HepG2 (cell line): Measurements from ENCODE around the gene TJP1. TPM values are rescaled to one million over a fixed set of nuclear protein-coding genes. Genes with fewer than 3 reads are reported as not detected.

Source experiments
- ATAC-seq: fragments of 200-7000 bp; cut with Tn5 transposase; 3 replicates; pipeline ENCODE4 v1.9.1; 2020; ENCODE audit warnings: mild to moderate bottlenecking, moderate library complexity
- BruUV-seq: library from RNA; stranded (reverse); fragments of 400-500 nt; replicated peaks from 2 replicates; lab custom pipeline; 2021; lab: Mats Ljungman, UMichigan
- CTCF ChIA-PET: fragments of 300-600 bp; formaldehyde crosslinking; extraction: SDS; loops from one replicate; lab custom pipeline; 2021; ENCODE audit warnings: low total read pairs, inconsistent platforms, low intra/inter-chr PET ratio; lab: Yijun Ruan, JAX
- POLR2A ChIA-PET: fragments of 350-600 bp; sonication (Branson Sonifier 250); formaldehyde crosslinking; loops from one replicate; lab custom pipeline; 2020; ENCODE audit warnings: antibody characterized with exemption, inconsistent platforms; lab: Yijun Ruan, JAX
- DNase-seq: peaks from one replicate; pipeline ENCODE4 v3.0.0-alpha.2; 2015; ENCODE audit warnings: low spot score
- FAIRE-seq: peaks from 3 replicates; lab custom pipeline; 2011; peaks lifted over from hg19 to GRCh38; lab: Jason Lieb, UNC
- H2AFZ ChIP-seq: one replicate; pipeline ENCODE4 v1.6.1; 2011; ENCODE audit warnings: low read length, inconsistent platforms
- H3K27ac ChIP-seq: fragments of 300-600 bp; 3 replicates; pipeline ENCODE4 v1.8.0; 2011; ENCODE audit warnings: mixed run types, mild to moderate bottlenecking, mixed read lengths, low read length, inconsistent platforms; ENCODE audit not compliant: insufficient read depth; ENCODE audit errors: extremely low read length
- H3K27me3 ChIP-seq, 2 experiments: fragments of 200-600 bp in 1 of 2; 2 replicates in 1 of 2; 3 replicates in 1 of 2; pipeline versions ENCODE4 v1.6.0 to v1.8.0; 2011; ENCODE audit warnings: low read length in 2 of 2, mild to moderate bottlenecking in 2 of 2, moderate library complexity in 2 of 2, inconsistent platforms in 1 of 2; ENCODE audit not compliant: insufficient read depth in 2 of 2, control insufficient read depth in 1 of 2
- H3K36me3 ChIP-seq, 2 experiments: fragments of 200-600 bp in 1 of 2; replicated peaks in 1 of 2; 2 replicates in 1 of 2; 3 replicates in 1 of 2; pipeline versions ENCODE4 v1.5.1 to v1.8.0; 2011; ENCODE audit warnings: low read length in 2 of 2, inconsistent platforms in 1 of 2; ENCODE audit not compliant: insufficient read depth in 2 of 2, control insufficient read depth in 1 of 2
- H3K4me1 ChIP-seq: 2 replicates; pipeline ENCODE4 v1.5.1; 2012; ENCODE audit warnings: low read length, inconsistent platforms; ENCODE audit not compliant: insufficient read depth
- H3K4me2 ChIP-seq: 2 replicates; pipeline ENCODE4 v1.6.0; 2011; ENCODE audit warnings: low read depth, low read length, inconsistent platforms
- H3K4me3 ChIP-seq, 3 experiments: fragments of 200-600 bp in 1 of 3; sonication (generic), shearing (Covaris generic) in 1 of 3; replicated peaks in 1 of 3; 2 replicates each; pipeline ENCODE4 v1.5.1; 2011 to 2016; ENCODE audit warnings: low read length in 3 of 3, inconsistent platforms in 2 of 3, low read depth in 2 of 3, mild to moderate bottlenecking in 2 of 3, control low read depth in 1 of 3, mixed read lengths in 1 of 3; ENCODE audit not compliant: insufficient read depth in 1 of 3
- H3K79me2 ChIP-seq: one replicate; pipeline ENCODE4 v1.6.1; 2011; ENCODE audit warnings: low read length, inconsistent platforms; ENCODE audit not compliant: insufficient read depth
- H3K9ac ChIP-seq: 2 replicates; pipeline ENCODE4 v1.6.0; 2011; ENCODE audit warnings: mild to moderate bottlenecking, low read depth, low read length, inconsistent platforms; ENCODE audit not compliant: insufficient read depth
- H3K9me3 ChIP-seq: 2 replicates; pipeline ENCODE4 v1.5.1; 2012; ENCODE audit warnings: mild to moderate bottlenecking, low read length
- H4K20me1 ChIP-seq: 2 replicates; pipeline ENCODE4 v1.6.0; 2011; ENCODE audit warnings: inconsistent platforms, mild to moderate bottlenecking, low read length, moderate library complexity; ENCODE audit not compliant: insufficient read depth
- MTA3 ChIP-seq: sonication (generic); formaldehyde crosslinking; IDR thresholded peaks from 2 replicates; pipeline ENCODE4 v1.4.0; 2020; ENCODE audit warnings: missing genetic modification reagents
- MTF1 ChIP-seq: sonication (generic); formaldehyde crosslinking; IDR thresholded peaks from 2 replicates; pipeline ENCODE4 v1.5.0; 2020; ENCODE audit warnings: missing genetic modification reagents
- SAP130 ChIP-seq: IDR thresholded peaks from 2 replicates; pipeline ENCODE4 v1.6.1; 2016; ENCODE audit warnings: low read depth
- SRF ChIP-seq: IDR thresholded peaks from 2 replicates; pipeline ENCODE4 v1.6.1; 2011; ENCODE audit warnings: mild to moderate bottlenecking, low read depth, low read length, moderate library complexity
- TRIM24 ChIP-seq: sonication (generic); formaldehyde crosslinking; IDR thresholded peaks from 2 replicates; pipeline ENCODE4 v1.8.0; 2022; ENCODE audit warnings: mild to moderate bottlenecking, missing genetic modification reagents
- XBP1 ChIP-seq: sonication (generic); formaldehyde crosslinking; IDR thresholded peaks from 2 replicates; pipeline ENCODE4 v1.5.0; 2020; ENCODE audit warnings: missing genetic modification reagents
- ZNF292 ChIP-seq: sonication (generic); formaldehyde crosslinking; IDR thresholded peaks from 2 replicates; pipeline ENCODE4 v1.8.1; 2022; ENCODE audit warnings: mild to moderate bottlenecking, low read depth, missing genetic modification reagents, borderline replicate concordance
- ZNF709 ChIP-seq: sonication (generic); formaldehyde crosslinking; IDR thresholded peaks from 2 replicates; pipeline ENCODE4 v1.5.0; 2020; ENCODE audit warnings: mild to moderate bottlenecking, missing genetic modification reagents
- ZNF713 ChIP-seq: sonication (generic); formaldehyde crosslinking; IDR thresholded peaks from 2 replicates; pipeline ENCODE4 v1.4.0; 2020; ENCODE audit warnings: mild to moderate bottlenecking, missing genetic modification reagents
- ZNF737 ChIP-seq: sonication (generic); formaldehyde crosslinking; IDR thresholded peaks from 2 replicates; pipeline ENCODE4 v1.5.0; 2020; ENCODE audit warnings: missing genetic modification reagents, mild to moderate bottlenecking, borderline replicate concordance
- WGBS: methylation state at CpG from one replicate; pipeline ENCODE4 v1.1.6; 2017; ENCODE audit warnings: low lambda C conversion rate; 5-methylcytosine and 5-hydroxymethylcytosine counted together
- in situ Hi-C: cut with HindIII; loops from 2 replicates; pipeline ENCODE4 v1.10.0; 2017; ENCODE audit warnings: low pct_unique_long_range_greater_than_20kb; ENCODE audit not compliant: extremely low pct_ligation_motif_present
- intact Hi-C: fragments of 100-400 bp; cut with micrococcal nuclease; formaldehyde crosslinking; loops from one replicate; pipeline ENCODE4 v1.10.0; 2022; ENCODE audit not compliant: unreplicated experiment
- polyA plus RNA-seq, 8 experiments: library from polyadenylated mRNA; depleted of rRNA in 3 of 8; stranded (reverse) in 7 of 8; unstranded in 1 of 8; fragments of >200 nt; fragmentation: Illumina TruSeq in 4 of 8; extraction: Trizol in 4 of 8; gene quantifications; 2 replicates each; pipeline versions ENCODE4 v1.2.1 to v1.2.3, GENCODE V29; 2011 to 2016; ENCODE audit warnings: low read depth in 4 of 8, missing spikeins in 1 of 8, mixed read lengths in 1 of 8; ENCODE audit not compliant: insufficient read depth in 1 of 8
- total RNA-seq, 5 experiments: library from RNA; depleted of rRNA; stranded (reverse); fragments of >200 nt; fragmentation: Illumina TruSeq; extraction: Trizol; gene quantifications; 2 replicates each; pipeline ENCODE4 v1.2.3, GENCODE V29; 2016; ENCODE audit warnings: low read depth in 1 of 5
- TF ChIP-seq, protein P1 (sequence below): sonication (generic); formaldehyde crosslinking; IDR thresholded peaks from 2 replicates; pipeline ENCODE4 v1.5.0; 2020; ENCODE audit warnings: missing genetic modification reagents, mild to moderate bottlenecking, borderline replicate concordance
- TF ChIP-seq, protein P2 (sequence below): sonication (generic); formaldehyde crosslinking; IDR thresholded peaks from 2 replicates; pipeline ENCODE4 v1.4.0; 2020; ENCODE audit warnings: missing genetic modification reagents

The TJP1 gene
- total and polyA plus RNA-seq, 2 of the 13 experiments (the other 11 are each of a cell fraction or from before 2014, with no cell fraction given), result 25.9 to 27.1 TPM

DNA sequence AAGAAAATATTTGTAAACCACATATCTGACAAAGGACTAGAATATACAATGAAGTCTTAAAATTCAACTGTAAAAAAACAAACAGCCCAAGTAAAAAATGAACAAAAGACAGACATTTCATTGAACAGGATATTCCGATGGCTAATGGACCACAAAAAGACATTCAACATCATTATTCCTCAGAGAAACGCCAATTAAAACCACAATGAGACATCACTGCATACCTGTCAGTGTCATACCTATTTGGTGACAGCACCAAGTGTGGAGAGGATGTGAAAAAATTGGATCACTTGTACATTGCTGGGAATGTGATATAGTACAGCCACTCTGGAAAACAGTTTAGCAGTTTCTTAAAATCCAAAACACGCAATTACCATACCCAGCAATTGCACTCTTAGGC lies 29.9 kb upstream of the TJP1 start:
- Histone ChIP-seq H3K9me3 (no peaks in the 10 kb centered on the region), H3K4me3 (no peak overlapping the region), H3K4me1 (peaks cover 8% of the 10 kb centered on the region; the same call in 1 of the 2 replicates), H2AFZ (no peak overlapping the region), H3K4me2 (no peak overlapping the region), H3K27ac (no peak overlapping the region), H3K79me2 (no peaks in the 10 kb centered on the region), H4K20me1 (no peaks in the 10 kb centered on the region), H3K36me3 (no peaks in the 10 kb centered on the region), H3K27me3 (no peaks in the 10 kb centered on the region), H3K9ac (no peak overlapping the region)
- in situ Hi-C loops (no loop called here), intact Hi-C loops (no loop called here)
- DNase-seq (no peak), ATAC-seq (no peak), FAIRE-seq (no peak)
- no peak for TF ChIP-seq XBP1 (CRISPR knock-in tag)
- TF ChIP-seq, protein P1, sequence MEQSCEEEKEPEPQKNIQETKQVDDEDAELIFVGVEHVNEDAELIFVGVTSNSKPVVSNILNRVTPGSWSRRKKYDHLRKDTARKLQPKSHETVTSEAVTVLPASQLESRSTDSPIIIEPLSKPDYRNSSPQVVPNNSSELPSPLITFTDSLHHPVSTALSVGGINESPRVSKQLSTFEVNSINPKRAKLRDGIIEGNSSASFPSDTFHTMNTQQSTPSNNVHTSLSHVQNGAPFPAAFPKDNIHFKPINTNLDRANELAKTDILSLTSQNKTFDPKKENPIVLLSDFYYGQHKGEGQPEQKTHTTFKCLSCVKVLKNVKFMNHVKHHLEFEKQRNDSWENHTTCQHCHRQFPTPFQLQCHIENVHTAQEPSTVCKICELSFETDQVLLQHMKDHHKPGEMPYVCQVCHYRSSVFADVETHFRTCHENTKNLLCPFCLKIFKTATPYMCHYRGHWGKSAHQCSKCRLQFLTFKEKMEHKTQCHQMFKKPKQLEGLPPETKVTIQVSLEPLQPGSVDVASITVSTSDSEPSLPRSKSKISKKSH (CRISPR knock-in tag), result no peak
- no peak for TF ChIP-seq ZNF709 (CRISPR knock-in tag)
- TF ChIP-seq, protein P2, sequence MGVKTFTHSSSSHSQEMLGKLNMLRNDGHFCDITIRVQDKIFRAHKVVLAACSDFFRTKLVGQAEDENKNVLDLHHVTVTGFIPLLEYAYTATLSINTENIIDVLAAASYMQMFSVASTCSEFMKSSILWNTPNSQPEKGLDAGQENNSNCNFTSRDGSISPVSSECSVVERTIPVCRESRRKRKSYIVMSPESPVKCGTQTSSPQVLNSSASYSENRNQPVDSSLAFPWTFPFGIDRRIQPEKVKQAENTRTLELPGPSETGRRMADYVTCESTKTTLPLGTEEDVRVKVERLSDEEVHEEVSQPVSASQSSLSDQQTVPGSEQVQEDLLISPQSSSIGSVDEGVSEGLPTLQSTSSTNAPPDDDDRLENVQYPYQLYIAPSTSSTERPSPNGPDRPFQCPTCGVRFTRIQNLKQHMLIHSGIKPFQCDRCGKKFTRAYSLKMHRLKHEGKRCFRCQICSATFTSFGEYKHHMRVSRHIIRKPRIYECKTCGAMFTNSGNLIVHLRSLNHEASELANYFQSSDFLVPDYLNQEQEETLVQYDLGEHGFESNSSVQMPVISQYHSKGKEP (CRISPR knock-in tag), result no peak
- TF ChIP-seq ZNF737 (CRISPR knock-in tag), result no peak
- no peak for TF ChIP-seq SAP130 (CRISPR knock-in tag)
- no peak for TF ChIP-seq ZNF292 (CRISPR knock-in tag)
- TF ChIP-seq SRF, result no peak
- no peak for TF ChIP-seq ZNF713
- no peak for TF ChIP-seq MTA3 (CRISPR knock-in tag)
- no peak for TF ChIP-seq TRIM24 (CRISPR knock-in tag)
- TF ChIP-seq MTF1, result no peak
- ChIA-PET CTCF (no interaction called here), POLR2A (no interaction called here)
- BruUV-seq, result no TSS peak
- 18% methylated on average over 3 of the region's 3 CpGs for WGBS
